ENCODE data around the gene TAF11.
A peak's percentile ranks its signal among the peaks of the same experiment; 100 is the strongest.
"Not testable (repeated sequence)": the region's sequence is repeated elsewhere in the genome, so short reads cannot be mapped to it uniquely, and the experiment has no call there.

The TAF11 gene, protein sequence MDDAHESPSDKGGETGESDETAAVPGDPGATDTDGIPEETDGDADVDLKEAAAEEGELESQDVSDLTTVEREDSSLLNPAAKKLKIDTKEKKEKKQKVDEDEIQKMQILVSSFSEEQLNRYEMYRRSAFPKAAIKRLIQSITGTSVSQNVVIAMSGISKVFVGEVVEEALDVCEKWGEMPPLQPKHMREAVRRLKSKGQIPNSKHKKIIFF

DNA sequence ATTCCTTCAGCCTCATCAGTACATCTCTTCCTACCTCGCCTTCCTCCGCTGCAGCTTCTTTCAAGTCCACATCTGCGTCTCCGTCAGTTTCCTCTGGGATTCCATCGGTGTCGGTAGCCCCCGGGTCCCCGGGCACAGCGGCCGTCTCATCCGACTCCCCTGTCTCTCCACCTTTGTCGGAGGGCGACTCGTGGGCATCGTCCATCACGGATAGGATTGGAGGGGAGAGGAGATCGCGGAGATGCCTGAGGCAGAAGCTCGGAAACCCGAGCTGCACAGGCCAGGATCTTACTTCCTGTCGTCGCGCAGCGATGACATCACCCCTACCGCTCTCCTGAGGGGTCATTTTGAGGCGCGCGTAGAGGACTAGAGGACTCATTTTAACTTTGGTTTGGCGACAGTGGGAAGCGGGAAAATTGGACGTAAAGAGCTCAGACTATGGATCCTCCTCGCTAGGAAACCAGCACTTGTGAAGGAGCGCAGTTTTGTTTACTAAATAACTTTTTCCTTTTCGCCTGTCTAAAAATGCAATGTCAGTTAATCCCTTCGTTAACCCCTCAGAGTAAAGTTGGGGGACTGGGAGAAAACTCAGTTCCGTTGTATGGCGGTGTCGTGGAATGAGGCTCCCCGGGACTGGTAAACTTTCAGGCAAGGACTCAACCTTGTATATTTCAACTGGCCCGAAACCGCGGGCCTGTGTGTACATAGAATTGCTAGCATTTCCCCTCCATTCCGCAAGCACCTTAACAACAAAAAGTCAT lies at the start of gene TAF11:
TSS of gene TAF11 (minus strand) at position 290 of the 761 bp plus-strand sequence. CDS start at position 205, 85 bp downstream.
- DNase-seq = peak; percentile 16

DNA sequence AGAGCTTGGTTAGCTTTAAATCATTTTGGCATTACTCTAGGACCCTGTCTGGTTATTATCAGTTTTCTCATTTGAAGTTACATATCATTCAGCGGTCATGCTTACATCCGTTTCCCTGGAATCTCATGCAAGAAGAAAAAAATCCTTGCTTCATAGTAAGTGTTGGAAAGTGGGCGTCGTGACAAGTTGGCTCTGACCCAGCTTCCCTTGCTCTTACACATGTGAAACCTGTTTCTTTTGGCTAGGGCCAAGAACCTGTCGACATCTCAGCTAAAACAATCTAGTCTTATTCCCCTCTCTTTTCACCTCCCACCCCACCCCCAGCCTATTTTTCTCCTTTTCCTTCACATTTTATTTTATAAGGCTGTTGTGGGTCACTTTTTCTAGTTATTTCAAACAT lies 46.7 kb upstream of the TAF11 start:
- DNase-seq = no peak

DNA sequence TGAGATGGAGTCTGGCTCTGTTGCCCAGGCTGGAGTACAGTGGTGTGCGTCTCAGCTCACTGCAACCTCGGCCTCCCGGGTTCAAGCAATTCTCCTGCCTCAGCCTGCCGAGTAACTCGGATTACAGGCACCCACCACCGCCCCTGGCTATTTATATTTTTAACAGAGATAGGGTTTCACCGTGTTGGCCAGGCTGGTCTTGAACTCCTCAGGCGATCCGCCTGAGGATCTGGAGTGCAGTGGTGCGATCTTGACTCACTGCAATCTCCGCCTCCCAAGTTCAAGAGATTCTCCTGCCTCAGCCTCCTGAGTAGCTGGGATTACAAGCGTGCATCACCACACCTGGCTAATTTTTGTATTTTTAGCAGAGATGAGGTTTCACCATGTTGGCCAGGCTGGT lies 44.4 kb upstream of the TAF11 start:
- DNase-seq = not testable (repeated sequence)

DNA sequence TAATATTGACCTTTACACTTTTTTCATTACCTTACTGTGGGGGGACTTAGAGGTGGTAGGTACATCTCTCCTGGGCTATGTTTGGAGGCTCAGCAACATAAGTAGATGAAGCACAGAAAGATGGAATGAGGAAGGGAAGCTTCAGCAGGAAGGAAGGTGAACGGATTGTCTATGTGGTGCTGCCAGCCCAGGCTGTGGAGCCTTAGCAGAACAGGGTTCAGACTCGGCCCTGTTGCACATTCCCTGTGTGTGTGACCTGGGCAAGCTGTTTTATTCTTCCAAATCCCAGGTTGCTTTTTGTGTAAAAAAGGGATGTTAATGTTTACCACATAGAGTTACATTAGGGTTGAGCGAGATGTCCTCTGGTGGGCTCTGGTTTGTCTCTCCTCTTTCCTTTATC lies 42.4 kb upstream of the TAF11 start:
- DNase-seq = no peak

DNA sequence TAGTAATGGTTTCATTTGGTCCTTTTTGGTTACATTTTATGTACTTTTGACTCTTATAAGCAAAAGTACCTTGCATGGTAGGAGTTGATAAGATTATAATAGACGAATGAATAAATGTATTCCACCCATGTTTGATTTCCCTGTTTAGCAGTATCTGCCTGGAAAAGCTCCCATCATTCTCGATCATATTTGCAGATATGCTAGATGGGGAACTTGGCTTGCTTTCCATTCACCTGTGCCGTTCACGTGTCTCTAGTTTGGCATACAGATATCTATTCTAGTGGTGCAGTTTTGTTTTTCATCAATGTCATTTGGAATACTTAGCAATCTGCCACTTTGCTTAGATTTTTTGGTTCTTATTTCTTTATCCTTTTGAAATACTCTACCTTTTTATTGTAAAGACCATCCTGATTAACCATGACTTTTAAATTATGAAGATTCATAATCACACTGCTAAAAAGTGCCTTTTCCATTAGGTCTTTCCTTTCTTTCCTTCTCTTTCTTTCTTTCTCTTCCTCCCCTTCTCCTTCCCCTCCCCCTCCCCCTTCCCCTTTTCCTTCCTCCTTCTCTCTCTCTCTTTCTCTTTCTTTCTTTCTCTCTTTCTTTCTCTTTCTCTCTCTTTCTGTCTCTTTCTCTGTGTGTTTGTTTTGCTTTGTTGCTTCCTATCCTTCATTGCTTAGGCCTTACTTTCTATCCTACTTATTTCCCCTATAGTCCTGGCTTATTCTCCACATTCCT lies 41.6 kb upstream of the TAF11 start:
- no peak for DNase-seq

DNA sequence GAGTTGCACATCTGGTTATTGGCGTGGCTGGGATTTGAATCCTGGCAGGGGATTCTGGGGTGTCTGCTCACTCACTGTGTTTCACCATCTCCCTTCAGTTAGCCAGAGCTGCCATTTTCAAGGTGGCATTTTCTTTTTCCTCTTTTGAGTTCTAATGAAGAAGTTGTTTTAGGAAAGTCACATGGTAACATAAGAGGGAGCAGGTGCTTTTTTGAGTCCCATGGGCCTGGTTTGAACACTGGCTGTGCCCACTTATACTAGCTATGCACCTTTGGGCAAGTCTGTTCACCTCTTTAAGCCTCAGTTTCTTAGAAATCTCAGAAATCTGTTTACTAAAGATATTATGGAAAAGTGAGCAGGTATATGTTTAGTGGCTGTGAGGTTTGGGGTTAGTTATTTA lies 40.9 kb upstream of the TAF11 start:
- no peak for DNase-seq

DNA sequence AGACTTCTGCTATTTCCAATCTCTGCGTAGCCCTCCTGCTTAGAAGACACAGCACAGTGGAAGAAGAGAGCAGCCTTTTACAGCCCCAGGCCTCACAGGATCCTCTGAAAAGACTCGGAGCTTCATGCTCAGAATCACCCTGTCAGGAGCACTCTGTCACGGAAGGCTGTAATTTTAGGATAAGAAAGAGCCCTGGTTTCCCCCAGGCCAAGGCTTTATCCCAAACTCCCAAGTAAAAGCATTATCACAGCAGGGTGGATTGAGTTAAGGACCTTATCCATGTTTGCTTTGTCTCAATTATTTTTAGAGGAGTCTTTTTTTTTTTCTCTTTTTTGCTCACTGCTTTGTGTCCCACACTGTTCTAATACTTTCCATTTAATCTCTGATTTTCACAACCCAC lies 40.4 kb upstream of the TAF11 start:
- no peak for DNase-seq

DNA sequence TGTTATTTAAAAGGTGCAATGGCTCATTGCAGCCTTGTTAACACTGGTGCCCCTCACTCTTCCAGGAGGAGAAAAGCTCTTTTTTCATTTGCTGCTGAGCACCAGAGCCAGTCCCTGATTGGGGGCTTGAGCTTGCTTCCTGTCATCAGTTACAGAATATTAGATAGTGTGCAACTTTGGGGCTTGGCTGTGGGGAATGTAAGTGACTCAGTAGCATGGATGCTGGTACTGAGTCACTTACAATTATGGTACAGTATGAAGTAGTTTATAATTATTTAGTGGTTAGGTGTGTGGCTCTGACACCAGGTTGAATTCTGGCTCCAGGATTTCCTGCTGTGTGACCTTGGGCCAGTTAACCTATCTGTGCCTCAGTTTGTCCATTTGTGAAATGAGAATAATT lies 38.8 kb upstream of the TAF11 start:
- DNase-seq = no peak

DNA sequence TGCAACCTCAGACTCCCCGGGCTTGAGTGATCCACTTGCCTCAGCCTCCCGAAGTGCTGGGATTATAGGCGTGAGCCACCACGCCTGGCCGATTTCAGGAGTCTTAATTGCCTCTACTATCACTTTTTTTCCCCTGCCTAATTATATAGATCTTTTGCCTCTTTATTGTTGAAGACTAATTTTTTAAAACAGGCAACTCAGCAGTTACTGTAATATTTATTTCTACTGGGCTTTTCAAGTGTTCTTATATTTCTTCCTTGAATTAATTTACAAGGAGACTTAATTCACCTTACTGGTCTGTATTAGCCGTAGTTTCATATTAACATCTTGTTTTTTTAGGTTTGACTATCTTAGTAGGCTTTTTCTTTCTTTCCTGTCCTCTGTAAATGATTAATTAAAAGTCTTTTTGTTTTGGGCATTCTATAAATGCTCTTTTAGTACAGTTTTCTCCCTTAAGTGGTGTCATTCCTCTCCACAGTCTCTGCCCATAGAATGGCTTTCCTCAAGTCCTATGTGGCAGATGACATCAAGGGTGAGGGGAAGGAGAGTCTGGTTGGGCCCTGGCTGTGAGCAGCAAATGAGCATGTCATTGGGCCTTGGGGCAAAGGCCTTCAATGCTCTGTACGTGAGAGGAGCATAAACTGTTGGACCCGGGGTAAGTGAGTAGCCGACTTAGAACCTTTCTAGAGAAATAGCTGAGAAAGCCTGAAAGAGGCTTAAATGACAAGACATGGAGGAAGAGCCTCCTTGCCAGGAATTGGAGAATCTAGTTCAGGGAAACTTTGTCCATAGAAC lies 37.2 kb upstream of the TAF11 start:
- no peak for DNase-seq

DNA sequence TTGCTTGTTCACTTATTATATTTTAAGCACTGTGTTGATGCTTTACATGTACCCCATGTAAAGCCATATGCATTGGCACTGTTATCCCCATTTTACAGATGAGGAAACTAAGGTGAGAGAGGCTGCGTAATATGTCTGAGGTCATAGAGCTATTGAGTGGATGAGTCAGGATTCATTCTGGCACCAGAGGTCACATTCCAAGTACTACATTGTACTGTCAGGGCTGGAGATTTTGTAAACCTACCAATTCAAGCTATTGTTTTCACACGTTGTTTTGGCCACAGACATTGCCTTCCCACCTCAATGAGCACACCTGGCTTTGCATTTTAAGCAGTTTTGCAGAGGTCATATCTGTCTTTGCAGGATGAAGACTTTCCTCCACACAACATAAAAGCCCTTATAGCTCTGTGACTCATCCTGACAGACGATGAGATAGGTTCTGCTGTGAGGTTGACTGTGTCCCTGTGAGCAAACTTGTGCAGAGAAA lies 34.4 kb upstream of the TAF11 start:
- DNase-seq = no peak

DNA sequence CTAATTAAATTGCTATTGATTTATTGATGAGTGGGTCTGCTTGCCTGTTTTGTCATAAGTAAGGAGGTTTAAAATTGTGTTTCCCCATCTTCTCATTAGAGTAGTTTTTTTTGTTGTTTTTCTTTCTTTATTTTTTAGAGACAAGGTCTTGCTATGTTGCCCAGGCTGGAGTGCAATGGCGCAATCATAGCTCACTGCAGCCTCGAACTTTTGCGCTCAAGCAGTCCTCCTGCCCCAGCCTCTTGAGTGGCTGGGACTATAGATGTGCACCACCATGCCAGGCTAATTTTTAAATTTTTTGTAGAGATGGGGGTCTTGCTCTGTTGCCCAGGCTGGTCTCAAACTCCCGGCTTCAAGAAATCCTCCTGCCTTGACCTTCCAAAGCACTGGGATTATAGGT lies 32.3 kb upstream of the TAF11 start:
- no peak for DNase-seq

DNA sequence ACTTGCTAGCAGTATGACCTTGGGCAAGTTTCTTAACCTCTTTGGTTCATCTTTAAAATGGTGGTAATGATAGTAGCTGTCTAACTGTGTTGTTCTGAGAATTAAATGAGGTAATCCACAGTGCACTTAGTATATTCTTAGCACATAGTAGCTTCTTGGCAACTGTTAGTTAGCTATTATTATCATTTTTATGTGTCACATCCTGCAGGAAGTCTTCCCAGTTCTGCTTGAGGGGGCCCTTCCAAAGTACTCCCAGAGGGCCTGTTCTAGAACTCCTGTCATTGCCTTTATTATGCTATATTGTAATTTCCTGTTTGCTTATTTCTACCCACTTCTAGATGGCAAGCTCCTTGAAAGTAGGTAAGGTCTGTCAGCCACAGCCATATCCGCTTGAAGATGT lies 31.8 kb upstream of the TAF11 start:
- no peak for DNase-seq

DNA sequence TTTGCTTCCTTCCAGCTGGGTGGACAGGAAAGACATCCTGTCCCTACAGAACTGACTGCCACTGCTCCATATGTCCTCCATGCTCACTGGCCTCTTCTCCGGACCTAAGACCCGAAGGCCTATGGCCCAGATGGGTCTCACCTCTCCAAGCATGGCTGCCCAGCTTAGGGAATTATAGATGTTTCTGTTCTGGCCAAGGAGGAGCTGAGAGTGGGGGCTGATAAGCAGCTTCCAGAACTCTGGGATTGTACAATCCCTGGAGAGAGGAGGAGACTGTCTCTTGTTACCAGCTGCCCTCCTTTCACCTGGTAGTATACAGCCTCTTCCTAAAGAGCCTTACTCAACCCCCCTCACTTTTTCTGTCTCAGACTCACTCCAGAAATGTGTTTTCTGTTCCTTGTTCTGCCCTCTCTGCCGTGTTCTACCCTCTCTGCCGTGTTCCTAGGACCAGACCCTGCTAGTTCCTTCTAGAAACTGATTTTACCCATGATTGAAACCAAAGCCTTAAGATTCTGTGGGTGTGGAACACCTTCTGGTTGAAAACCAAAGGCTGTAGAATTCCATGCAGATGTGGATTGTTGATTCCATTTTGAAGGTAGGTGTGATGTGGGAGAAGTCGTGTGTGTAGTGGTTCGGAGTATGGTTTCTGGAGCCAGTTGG lies 29.9 kb upstream of the TAF11 start:
- DNase-seq = no peak

DNA sequence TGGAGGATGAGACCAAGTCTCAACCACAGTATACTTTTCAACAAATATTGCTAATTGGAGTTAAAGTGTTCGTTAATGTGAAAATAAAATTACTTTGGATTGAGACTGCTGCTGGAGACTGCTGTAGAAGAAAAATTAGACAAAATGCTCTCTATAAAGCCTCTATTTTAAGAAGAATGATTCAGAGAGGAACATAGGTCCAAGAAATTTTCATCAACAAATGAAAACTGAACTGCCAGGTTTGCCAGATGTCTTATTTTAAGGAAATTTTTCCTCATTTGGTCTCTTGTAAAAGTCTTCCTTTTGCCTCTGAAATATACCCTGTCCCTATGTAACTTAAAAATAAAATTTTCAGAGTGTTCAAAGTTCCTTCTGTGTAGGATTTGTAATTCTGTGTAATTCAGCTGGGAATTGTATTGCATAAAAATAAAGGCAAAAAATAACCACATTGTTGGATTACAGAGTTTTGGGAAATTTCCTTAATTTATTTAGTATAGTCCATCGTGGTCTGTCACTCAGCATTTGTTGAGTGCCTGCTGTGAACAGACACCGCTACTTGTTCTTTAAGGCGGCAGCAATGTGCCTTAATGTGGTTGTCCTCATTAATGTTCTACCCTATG lies 28.6 kb upstream of the TAF11 start:
- no peak for DNase-seq

DNA sequence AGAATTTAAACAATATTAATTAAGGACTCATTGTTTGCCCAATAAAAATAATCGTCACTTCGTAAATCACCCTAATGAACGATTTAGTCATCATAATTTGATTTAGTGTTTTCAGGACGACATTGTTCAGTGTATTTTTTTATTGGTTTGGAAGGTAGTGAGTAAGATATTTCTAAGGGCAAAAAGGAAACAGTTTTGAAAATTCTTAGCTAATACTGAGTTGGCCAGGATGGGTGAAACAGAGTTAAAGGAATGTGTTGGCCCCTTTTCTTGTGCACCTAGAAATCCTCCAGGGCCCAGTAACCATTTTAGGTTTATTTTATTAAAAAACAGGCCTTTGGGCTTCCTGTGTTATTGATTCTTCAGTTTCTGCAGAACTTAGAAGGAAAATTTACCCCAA lies 26.5 kb upstream of the TAF11 start:
- no peak for DNase-seq

DNA sequence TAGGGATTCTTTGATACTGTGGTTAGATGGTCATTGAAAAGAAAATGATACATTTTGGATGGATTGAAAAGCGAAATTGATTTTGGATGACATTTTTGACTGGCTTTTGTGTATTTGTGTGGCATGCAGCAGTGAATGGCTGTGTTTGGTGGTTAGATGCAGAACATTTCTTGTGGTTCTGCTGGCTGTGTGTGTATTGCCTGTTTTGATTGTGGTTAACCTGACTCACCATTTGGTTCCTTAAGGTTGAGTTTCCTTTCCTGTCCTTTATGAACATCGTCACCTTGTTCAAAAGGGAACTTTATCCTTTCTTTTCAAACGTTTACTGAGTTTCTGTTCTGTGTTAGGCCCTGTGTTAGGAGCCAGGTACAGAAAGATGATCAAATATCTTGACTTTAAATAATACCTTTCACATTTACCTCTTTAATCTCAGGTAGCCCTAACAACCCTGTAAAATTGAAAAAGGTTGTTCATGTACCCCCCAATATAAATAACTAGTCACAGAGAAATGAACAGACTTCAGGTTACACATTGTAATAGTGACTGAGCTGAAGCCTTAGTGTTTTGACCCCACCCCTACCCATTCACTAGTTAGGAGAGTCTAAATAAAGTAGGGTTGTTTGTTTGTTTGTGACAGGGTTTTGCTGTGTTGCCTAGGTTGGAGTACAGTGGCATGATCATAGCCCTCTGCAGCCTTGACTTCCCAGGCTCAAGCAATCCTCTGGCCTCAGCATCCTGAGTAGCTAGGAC lies 25.0 kb upstream of the TAF11 start:
- DNase-seq = no peak

DNA sequence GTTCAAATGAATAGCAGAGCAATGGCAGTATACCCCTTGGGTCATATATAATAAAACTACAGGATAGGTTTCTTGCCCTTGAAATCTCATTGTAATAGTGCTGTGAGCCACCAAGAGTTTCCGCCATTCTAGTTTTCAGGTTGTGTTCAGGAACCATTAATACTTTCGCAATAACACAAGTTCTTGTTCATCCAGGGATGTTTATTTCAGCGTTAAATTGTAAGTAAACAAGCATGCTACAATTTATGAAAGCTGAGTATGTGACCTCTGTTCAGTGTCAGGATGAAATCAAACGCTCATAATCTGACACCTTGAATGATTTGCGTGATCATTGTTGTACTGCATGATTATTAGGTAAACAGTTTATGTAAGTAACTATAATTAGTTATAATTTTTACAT lies 24.0 kb upstream of the TAF11 start:
- DNase-seq = no peak

DNA sequence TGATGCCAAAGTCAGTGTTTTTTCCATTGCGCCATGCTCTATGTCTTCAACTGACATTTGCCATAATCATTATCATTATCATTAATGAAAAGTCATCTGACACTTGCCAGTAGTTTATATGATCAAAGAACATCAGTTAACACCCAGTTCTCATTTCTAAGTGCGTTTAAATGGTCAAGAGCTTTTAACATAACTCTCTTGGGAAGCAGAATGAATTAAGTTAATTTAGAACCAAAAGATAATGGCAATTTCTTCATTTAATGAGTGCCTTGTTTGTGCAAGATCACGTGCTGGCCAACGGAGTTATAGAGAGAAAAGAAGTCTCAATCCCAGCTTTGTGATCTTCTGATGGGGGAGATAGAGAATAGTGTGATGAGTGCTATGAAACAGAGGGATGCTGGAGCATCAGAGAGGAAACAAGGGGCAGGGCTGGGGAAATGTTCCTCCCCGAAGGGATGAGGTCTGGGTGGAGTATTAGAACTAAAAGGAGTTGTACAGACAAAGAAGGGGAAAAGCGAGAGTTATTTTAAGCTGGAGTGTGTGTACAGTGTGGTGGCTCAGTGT lies 21.6 kb upstream of the TAF11 start:
- DNase-seq = no peak

DNA sequence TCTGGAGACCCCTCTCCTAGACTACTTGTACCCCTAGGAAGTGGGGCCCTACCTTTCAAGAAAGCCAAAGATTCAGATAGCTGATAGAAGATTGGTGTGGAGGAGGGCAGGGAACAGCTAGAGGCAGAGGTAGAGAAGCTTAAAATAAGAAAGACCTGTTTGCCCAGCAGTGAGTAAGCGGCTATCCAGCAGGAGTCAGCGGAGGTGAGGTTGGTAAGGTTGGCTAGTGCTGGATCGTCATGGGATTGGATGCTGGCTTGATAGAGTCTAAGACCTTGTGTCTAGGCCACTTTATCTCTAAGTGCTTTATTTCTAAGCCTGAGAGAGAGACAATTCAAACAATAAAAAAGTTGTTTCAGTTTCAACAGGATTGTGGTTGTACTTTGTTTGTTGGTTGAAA lies 20.4 kb upstream of the TAF11 start:
- DNase-seq = no peak

DNA sequence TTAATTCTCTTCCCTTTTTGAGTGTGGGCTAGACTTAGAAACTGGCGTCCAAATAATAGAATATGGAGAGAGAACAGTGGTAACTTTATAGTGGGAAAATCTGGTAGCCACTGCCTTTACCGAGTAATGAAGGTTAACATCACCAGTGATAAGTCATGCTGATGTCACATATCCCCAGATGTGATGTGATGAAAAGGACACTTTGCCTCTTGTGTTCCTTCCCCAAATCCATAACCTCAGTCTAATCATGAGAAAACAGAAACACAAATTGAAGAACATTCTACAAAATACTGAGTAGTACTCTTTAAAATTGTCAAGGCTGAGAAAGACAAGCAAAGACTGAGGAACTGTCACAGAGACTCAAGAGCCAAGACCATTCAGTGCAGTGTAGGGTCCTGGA lies 19.0 kb upstream of the TAF11 start:
- no peak for DNase-seq

DNA sequence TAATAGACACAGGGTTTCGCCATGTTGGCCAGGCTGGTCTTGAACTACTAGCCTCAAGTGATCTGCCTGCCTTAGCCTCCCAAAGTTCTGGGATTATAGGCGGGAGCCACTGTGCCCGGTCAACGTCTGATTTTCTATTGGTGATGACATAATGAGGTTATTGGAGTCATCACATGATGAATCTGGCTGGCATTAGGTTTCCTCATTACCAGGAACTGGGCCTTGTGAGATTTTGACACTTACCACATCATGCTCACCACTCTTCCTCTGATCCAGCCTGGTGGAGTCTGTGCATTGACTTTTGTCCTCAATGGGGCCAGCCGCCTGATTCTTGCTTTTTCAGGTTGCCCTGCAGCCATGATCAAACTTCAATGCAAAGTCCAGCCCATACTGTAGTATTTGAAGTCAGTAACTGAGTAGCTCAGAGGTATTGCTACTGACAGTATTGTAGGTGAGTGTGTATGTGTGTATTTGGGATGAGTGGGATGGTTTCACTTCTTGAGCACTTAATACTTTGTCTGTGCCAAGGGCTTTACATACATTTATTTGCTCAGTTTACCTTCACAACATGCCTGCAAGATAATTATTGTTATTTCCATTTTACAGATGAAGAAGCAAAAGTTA lies 17.3 kb upstream of the TAF11 start:
- no peak for DNase-seq
